ENCODE results near the gene KLK14.

Gene KLK14

DNA sequence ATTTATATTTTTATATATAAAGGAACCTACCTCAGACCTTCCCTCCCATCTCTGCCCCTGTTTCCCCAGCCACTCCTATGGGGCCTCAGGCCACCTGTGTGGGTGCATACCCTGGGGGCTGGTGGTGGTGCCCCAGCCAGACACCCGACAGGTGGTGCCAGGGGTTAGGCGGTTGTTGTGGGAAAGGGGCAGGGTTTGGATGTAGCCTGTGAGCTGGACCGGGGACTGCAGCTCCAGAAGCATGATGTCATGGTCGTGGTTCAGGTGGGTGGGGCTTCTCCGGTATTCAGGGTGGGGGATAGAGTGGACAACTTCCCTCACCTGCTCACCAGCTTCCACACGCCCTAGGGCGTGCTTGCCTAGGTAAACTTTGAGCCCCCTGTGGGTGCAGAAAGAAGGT, 23.0 kb downstream of the KLK14 start:
- FAIRE-seq (no peak), DNase-seq (ENCODE audit: insufficient read length, low spot score) (no peak)

DNA sequence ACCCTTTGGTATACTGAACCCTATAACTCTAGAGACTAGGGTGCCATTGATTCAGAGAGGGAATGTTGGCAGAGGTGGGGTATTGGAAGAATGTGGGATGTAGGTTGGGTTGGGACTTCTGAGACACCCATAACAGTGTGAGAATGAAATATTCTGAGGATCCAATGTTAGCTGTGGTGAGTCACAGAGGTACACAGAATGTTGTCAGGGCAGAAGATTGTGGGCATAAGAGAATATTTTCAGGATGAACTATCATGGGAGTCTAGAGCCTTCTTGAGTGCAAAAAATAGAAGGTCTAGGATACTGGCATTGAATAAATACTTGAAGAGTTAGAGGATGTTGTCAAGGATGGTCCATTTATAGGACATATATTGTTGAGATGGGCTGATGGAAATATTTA, 26.8 kb downstream of the KLK14 start:
- no peak for DNase-seq (ENCODE audit: insufficient read length, low spot score)
- FAIRE-seq, result no peak

DNA sequence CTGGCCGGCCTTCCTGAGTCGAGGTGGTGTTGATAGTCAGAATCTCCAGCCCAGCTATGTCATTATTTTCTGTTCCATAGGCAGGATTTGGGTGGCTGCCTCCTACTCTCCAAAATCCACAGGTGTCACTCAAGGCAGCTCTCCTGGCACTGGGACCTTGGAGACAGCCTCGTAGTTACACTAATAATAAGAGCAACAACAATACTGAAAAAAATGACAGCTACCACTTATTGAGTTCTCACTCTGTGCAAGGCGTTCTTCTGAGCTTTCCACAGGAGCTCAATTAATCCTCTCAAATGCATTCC, 35.7 kb downstream of the KLK14 start:
- FAIRE-seq (no peak), DNase-seq (ENCODE audit: insufficient read length, low spot score) (no peak)

DNA sequence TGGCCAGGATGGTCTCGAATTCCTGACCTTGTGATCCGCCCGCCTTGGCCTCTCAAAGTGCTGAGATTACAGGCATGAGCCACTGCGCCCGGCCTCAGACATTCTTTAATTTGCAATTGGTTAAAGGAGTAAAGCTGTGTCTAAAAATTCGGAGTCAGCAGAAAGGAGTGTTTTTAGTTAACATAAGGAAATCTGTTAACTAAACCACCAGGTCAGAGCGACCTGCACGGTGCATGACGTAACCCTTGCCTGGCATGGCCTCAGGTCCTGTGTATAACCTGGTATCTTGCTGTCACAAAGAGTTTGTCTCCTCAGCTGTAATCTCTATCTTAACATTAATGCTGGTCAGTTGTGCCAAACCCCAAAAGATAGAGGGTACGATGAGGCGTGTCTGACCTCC, 38.4 kb downstream of the KLK14 start:
- DNase-seq (ENCODE audit: insufficient read length, low spot score) (no peak), FAIRE-seq (no peak)

DNA sequence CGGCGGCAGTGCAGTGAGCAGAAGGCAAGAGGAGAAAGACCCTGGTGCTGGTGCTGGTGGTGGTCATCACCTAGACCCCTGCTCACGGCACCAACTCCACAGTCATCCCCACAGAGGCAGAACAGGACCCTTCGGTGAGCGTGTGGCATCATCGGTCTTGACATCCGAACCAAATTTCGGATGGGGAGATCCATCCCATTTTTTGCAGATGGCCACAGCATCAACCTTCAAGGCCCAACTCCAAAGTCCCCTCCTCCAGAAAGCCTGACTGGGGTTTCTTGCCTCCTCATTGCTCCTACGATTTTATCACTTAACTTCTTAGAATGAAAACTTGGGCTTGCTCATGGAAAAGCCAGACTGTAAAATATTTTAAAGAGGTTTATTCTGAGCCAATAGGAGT, 39.2 kb downstream of the KLK14 start:
- DNase-seq (ENCODE audit: insufficient read length, low spot score) (no peak), FAIRE-seq (no peak)

DNA sequence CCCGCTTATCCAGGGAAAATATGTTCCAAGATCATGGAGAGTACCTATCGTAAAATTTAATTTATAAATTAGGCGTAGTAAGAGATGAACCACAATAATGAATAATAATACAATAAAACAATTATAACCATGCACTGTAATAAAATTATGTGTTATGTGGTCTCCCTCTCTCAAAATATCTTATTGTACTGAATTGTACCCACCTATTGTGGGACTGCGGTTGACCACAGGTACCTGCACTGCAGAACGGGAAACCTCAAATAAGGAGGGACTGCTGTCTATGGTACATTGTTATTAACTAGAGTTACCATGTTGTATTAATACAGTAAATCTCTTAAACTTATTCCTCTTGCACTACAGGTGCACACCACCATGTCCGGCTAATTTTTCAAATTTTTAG, 42.5 kb downstream of the KLK14 start:
- FAIRE-seq, result no peak

DNA sequence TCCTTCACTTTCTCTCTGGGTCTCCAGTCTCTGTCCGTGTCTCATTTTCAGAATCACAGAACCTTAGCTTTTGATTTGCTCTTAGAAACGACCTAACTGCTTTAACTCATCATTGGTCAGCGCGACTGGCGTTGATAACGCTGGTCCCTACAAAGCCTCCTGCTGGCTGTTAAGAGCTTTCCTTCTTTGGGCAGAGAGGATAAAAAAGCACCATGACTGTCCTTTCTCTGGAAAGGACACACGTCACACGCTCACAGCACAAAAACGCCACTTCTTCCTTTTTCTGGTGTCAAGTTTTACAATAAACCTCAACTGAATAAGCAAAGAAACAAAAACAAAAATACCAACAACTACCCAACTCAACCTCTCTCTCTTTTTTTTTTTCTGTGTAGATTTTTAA, 46.2 kb downstream of the KLK14 start:
- DNase-seq (ENCODE audit: insufficient read length, low spot score) (no peak), FAIRE-seq (no peak)

More for the DNA sequence above, 42.5 kb downstream of the KLK14 start:
- DNase-seq (ENCODE audit: insufficient read length, low spot score), result no peak

DNA sequence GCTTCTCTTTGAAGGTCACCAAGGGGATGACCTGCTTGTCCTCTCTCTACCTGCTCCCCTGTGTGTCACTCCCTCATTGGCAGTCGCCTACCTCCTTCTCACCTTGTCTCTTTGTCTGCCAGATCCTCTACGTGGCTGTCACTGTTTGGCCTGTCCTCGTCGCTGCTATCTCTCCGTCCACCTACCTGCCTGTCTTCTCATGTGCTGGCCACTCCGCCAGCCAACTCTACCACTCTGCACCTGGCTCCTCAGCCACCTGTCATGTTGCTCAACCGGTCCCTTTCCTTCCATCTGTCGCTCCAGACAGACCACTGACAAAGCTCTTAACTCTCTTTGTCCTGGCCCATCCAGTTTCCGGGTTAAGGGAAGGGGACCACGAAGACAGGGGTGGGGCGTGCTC, 48.0 kb downstream of the KLK14 start, which contains the start of gene KLK12:
Gene KLK12 (minus strand): TSS at position 299 of the 400 bp plus-strand sequence. CDS start 381 bp downstream, outside the sequence.
- FAIRE-seq (no peak), DNase-seq (ENCODE audit: insufficient read length, low spot score) (no peak)

DNA sequence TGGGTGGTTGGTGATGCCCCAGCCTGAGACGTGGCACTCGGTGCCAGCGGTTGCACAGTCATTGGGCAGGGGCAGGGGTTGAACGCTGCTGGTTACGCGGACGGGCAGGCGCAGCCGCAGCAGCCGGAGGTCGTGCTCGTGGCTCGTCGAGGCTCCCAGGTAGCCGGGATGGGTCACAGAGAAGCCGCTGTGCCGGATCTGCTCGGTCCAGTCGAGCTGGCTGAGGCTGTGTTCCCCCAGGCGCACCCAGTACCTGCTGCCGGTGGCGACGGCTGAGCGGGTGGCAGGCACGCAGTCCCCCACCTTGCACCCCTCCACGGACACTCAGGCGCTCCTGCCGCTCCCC, 50.8 kb downstream of the KLK14 start:
- FAIRE-seq, result no peak
- DNase-seq (ENCODE audit: insufficient read length, low spot score), result no peak

DNA sequence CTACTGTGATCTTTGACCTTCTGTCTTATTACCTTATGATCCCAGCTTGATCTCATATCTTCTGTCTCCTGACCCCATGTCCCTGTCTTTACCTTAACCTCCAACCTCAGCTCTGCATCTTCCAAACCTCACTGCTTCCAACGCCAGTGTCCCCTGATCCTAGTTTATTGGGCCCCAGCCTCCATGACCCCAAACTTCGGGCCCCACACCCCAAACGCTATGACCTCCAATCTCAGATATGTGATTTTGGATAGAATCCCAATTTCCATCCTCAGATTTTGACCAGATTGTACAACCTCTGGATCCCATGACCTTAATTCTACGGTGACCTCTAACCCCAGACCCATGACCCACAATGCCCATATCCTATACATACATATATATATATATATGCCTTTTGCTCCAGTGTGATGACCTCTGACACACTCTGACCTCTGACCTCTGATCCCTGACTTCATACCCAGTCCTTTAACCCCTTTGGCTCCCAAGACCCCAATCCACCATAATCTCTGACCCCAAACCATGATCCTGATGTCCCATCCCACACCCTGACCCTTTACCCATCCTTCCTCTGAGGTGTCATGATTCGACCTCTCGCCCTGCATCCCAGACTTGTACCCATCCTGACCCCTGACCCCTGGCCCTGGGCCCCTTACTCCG, 51.3 kb downstream of the KLK14 start:
- no peak for DNase-seq (ENCODE audit: insufficient read length, low spot score)
- FAIRE-seq, result no peak

DNA sequence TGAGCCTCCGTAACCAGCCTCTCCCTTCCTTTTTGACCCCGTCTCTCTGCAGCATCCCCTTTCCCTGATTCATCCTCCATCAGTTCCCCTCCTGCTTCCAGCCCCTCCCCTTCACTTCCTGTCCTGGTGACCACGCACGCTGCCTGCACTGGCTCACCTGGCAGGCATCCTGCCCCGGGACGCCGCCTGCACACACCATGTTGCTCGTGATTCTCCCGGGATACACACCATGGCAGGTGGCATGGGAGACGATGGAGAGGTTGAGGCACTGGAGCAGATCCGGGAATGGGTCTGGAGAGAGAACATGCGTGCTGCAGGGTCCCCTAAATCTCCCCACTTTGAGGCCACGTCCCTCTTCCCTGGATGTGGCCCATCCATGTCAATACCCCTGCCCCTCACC, 52.1 kb downstream of the KLK14 start:
- DNase-seq (ENCODE audit: insufficient read length, low spot score), result no peak
- no peak for FAIRE-seq

DNA sequence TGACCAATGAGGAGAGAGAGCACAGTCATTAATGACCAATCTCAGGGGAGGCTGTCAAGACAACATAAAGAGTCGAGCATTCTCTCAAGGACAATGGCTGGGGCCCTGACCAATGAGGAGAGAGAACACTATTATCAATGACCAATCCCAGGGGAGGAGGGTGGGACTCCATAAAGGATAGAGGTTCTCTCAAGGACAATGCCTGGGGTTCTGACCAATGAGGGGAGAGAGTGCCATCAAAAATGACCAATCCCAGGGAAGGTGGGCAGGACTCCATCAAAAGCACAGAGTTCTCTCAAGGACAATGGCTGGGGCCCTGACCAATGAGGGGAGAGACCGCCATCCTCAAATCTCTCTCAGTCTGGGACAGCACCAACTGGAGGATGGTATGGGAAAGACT, 53.0 kb downstream of the KLK14 start:
- no peak for DNase-seq (ENCODE audit: insufficient read length, low spot score)
- FAIRE-seq, result no peak
